HG02852 (cell line): Measurements from ENCODE around the gene TMEM117.
A peak's percentile ranks its signal among the peaks of the same experiment; 100 is the strongest.

Source experiments
- ATAC-seq: cut with Tn5 transposase; IDR thresholded peaks from one replicate; pipeline ENCODE4 v1.9.1; 2021; ENCODE audit warnings: mild to moderate bottlenecking, moderate library complexity; ENCODE audit not compliant: unreplicated experiment

Gene TMEM117

GRCh38 chr12:43835656-43836474, at the start of gene TMEM117:
Gene TMEM117, plus strand, starts transcription at chr12:43836081.
- ATAC-seq, result peak; percentile 72

GRCh38 chr12:43786899-43787693, 48.8 kb upstream of the TMEM117 start:
- ATAC-seq, result no peak

GRCh38 chr12:43789941-43790340, 45.9 kb upstream of the TMEM117 start:
- no peak for ATAC-seq

- no peak for ATAC-seq
Measured at GRCh38 chr12:43795716-43796280, 40.1 kb upstream of the TMEM117 start.

- ATAC-seq, result no peak
Measured at GRCh38 chr12:43797561-43798217, 38.2 kb upstream of the TMEM117 start.

- ATAC-seq, result no peak
Measured at GRCh38 chr12:43805149-43805859, 30.6 kb upstream of the TMEM117 start.

- peak; percentile 94 for ATAC-seq
Measured at GRCh38 chr12:43805860-43806736, 29.8 kb upstream of the TMEM117 start, which contains the start of gene TWF1. Gene TWF1, minus strand, starts transcription at chr12:43806317. Its CDS starts 72 bp downstream, at chr12:43806245.

GRCh38 chr12:43806737-43807072, 29.2 kb upstream of the TMEM117 start:
- no peak for ATAC-seq

- ATAC-seq, result no peak
Measured at GRCh38 chr12:43807386-43807785, 28.5 kb upstream of the TMEM117 start.

- ATAC-seq, result no peak
Measured at GRCh38 chr12:43812057-43812456, 23.8 kb upstream of the TMEM117 start.

- ATAC-seq, result no peak
Measured at GRCh38 chr12:43812926-43813325, 23.0 kb upstream of the TMEM117 start.

GRCh38 chr12:43815416-43815815, 20.5 kb upstream of the TMEM117 start:
- ATAC-seq, result no peak

GRCh38 chr12:43816168-43816567, 19.7 kb upstream of the TMEM117 start:
- no peak for ATAC-seq

- no peak for ATAC-seq
Measured at GRCh38 chr12:43824207-43824775, 11.6 kb upstream of the TMEM117 start.

GRCh38 chr12:43826681-43827080, 9.2 kb upstream of the TMEM117 start:
- no peak for ATAC-seq

GRCh38 chr12:43827093-43827492, 8.8 kb upstream of the TMEM117 start:
- no peak for ATAC-seq

- ATAC-seq, result peak; percentile 18
Measured at GRCh38 chr12:43832463-43833168, 3.3 kb upstream of the TMEM117 start.

- peak; percentile 6 for ATAC-seq
Measured at GRCh38 chr12:43835264-43835655, 621 bp upstream of the TMEM117 start.
